Measurements from ENCODE around the gene RELL2.
"Not testable (repeated sequence)": the region's sequence is repeated elsewhere in the genome, so short reads cannot be mapped to it uniquely, and the experiment has no call there.

Gene RELL2, protein sequence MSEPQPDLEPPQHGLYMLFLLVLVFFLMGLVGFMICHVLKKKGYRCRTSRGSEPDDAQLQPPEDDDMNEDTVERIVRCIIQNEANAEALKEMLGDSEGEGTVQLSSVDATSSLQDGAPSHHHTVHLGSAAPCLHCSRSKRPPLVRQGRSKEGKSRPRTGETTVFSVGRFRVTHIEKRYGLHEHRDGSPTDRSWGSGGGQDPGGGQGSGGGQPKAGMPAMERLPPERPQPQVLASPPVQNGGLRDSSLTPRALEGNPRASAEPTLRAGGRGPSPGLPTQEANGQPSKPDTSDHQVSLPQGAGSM

DNA sequence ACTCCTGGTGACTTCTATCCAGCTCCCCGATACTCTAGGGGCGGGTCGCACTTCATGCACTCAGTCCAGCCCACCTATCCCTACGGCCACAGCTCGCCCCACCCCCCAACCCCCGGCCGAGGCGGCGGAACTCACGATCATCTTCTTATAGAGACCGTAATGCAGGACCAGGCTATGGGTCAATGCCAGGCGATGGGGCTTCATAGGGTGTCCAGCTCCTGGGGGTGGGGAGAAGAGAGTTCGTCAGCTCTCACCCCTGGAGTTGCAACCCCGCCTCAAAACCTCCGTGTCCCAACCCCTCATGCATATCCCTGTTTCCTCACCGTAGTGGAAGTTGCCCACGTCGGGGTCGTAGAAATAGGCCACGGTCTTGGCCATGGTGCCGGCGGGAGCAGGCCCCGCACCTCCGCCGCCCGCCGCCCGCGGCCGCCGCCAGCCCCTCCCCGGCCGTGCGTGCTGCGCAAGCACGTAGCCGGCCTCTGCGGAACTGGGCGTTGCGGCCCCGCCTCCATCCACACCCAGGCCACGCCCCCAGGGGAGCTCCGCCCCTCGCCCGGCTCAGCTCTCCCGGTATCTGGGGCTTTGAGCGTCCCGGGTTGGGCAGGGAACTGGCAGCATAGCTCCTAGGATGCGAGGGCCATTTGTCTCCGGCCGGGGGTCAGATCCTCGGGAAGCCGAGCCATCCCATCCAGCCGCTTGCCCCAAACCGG, at the start of gene RELL2, which contains the start of gene HDAC3:
RELL2 (plus strand) TSS at position 585 of the 710 bp plus-strand sequence. CDS start 1,229 bp downstream, outside the sequence.
HDAC3 (minus strand) TSS at position 437 of the 710 bp plus-strand sequence; CDS start at position 378, 59 bp downstream.
- DNase-seq, result peak; percentile 91 to 96

DNA sequence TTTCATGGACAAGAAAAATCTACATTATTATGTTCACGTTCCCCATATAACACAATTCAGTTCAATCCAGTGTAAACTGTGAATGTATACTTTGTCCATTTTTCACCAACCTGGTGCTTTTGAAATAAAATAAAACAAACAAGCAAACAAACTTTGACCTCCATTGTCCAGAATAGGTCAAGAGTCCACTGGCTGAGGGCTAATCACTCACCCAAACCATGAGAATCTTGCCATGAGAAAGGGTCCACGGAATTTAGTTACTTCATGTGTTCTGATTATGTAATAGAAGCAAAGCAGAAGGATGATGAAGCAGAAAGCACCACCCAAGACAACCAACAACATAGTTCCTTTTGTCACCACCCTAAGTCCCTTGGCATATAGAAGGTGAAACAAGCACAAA, 46.7 kb upstream of the RELL2 start:
- DNase-seq, result peak in 1 of 2 experiments; percentile 18
- TF ChIP-seq GATA1 (IDR thresholded peaks at IDR 0.05; ENCODE audit: low read depth, low read length) (no peak), POLR2A (IDR thresholded peaks at IDR 0.05; ENCODE audit: low read length) (no peak)

More for the DNA sequence above, at the start of gene RELL2, which contains the start of gene HDAC3:
- TF ChIP-seq GATA1 (IDR thresholded peaks at IDR 0.05; ENCODE audit: low read depth, low read length) (no peak), POLR2A (IDR thresholded peaks at IDR 0.05; ENCODE audit: low read length) (peak; percentile 90)

DNA sequence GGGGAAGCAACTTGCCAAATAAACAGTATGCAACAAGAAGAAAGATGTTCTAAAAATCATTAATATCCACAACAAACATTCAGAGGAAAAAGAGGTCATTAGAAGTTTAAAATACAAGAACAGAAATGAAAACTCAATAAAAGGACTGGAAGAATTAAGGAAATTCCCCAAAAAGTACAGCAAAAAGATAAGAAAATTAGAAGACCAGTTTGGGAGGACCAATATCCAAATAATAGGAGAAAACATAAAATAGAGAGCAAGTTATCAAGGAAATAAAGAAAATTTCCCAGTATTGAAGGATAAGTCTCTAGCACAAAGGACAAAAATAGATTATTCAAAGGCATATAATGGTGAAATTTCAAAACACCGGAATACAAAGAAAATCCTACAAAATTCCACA, 39.9 kb upstream of the RELL2 start:
- no peak for TF ChIP-seq POLR2A (IDR thresholded peaks at IDR 0.05; ENCODE audit: low read length)
- TF ChIP-seq GATA1 (IDR thresholded peaks at IDR 0.05; ENCODE audit: low read depth, low read length), result no peak
- no peak for DNase-seq

DNA sequence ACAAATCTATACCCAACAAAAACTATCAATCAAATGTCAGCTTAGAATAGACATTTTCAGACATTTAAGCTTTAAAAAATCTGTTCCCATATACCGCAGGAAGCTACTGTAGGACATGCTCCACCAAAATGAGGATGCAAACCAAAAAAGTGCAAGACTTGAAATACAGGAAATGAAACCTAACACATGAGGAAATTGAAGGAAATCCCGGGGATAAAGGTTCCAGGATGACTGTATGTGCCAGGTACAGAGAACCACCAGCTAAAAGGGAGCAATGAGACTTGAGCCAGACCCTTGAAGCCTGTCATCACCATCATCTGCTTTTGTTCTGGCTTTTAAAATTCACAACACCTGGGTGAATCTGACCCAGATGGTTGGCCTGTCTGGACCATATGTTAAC, 39.4 kb upstream of the RELL2 start:
- TF ChIP-seq POLR2A (IDR thresholded peaks at IDR 0.05; ENCODE audit: low read length) (no peak), GATA1 (IDR thresholded peaks at IDR 0.05; ENCODE audit: low read depth, low read length) (no peak)
- DNase-seq, result no peak

DNA sequence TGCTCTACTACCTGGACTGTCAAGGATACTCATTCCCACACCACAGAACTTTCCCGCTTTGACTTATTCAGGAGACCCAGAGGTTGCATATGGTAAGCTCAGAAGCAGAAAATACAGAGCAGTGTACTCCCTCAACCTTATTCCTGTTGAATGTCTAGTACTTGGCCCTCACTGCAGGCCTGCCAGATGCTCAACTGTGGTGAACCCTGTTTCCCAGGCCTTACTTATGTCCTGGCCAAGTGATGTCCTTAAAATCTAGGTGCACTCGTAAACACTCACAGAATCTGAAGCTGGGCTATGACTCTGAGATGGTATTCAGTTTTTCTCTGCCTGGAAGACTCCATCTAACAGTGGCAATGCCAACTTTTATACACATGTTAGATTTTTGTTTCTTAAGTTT, 39.0 kb upstream of the RELL2 start:
- TF ChIP-seq POLR2A (IDR thresholded peaks at IDR 0.05; ENCODE audit: low read length) (no peak), GATA1 (IDR thresholded peaks at IDR 0.05; ENCODE audit: low read depth, low read length) (no peak)
- DNase-seq, result no peak

DNA sequence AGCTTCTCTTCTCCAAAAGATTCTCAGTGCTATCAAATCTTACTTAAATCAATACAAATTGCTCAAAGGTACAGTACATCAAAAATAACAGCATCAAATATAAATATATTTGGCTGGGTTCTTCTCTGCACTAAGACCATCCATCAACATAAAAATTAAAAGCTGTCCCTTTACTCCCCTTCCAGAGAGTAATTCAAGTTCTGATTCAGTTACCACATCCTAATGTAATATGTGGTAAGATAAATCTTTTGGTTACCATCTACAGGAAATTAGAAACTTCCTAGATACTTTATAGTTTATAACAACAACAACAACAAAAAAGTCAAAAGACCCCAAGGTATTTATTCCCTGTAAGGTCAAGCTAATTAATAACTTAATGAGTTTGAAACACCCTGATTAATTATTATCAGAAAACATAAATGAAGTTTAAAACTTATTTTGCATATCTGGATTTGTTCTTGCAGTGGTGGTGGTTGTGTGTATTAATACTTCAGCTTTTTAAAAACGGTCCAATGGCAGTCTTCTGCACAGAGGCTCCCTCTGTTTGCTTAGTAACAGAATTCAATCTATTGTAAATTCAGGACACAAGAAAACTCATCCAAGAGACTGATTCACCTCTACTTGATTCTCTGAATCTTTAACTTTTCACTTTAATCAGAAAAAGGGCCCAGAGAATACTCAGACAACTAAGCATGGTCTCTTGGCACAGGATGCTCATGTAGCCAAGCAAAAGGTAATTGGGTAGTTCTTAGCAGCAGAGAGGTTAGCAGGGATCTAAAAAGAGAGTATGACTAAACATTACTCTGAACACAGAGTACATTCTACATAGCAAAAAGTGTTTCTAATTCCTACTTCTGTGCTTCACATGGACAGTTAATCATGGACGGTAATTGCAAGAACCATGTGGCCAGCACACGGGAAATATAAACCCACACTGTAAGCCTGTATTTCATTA, 38.1 kb upstream of the RELL2 start:
- no peak for TF ChIP-seq GATA1 (IDR thresholded peaks at IDR 0.05; ENCODE audit: low read depth, low read length)
- TF ChIP-seq POLR2A (IDR thresholded peaks at IDR 0.05; ENCODE audit: low read length), result no peak
- no peak for DNase-seq

DNA sequence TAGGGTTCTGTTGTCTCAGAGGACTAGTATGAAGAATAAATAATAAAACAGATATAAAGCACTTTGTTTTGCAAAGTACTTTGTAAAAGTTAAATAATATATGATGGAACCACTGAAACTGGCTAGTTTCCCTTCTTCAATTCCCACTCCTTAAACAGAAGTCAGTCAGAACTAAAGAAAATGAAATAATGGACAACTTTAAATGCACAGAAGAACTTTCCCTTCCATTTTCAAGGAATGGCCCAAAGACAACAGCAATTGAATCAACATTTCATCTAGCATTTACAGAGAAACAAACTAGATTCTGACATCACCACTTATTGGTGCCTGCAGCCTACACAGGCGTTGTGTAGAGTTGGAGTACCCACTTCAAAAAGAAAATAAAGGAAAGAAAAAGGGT, 34.2 kb upstream of the RELL2 start:
- DNase-seq, result no peak
- TF ChIP-seq GATA1 (IDR thresholded peaks at IDR 0.05; ENCODE audit: low read depth, low read length), result no peak
- TF ChIP-seq POLR2A (IDR thresholded peaks at IDR 0.05; ENCODE audit: low read length), result no peak

DNA sequence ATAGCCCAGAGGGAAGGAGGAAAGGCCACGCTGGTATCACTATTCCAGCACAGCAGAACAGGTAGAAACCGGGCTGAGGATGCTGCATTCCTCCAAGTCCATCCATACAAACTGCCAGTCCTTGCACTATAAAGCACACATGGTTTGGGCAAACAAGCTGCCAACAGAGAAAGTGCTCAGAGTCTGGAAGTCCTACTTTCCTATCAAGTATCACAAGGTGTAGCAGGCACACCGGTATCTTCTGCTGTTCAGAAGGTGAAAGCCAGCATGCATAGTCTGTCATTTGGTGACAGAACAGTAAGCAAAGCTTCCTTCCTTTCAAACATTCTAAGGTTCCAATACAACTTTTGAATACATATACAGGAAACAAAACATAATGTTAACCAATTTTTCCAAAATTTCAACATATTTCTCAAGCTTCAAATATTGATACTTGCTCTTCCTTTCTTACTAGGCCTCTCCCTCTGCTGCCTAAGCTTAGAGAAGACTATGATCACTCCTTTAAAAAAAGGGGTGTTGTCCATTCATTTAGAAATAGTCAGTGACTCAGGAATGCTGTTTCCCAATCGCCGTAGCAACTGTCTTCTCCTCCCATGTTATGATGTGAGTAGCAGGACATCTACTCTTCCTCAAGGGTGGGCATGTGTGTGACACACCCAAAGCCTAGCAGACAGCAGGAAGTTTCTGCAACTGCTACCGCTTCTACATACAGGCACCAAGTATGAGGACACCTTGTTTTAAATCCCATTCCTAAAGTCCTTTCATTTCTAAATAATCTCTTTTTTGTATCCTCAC, 32.7 kb upstream of the RELL2 start:
- no peak for TF ChIP-seq GATA1 (IDR thresholded peaks at IDR 0.05; ENCODE audit: low read depth, low read length)
- peak; percentile 6 for TF ChIP-seq POLR2A (IDR thresholded peaks at IDR 0.05; ENCODE audit: low read length)
- peak; percentile 79 to 91 for DNase-seq

DNA sequence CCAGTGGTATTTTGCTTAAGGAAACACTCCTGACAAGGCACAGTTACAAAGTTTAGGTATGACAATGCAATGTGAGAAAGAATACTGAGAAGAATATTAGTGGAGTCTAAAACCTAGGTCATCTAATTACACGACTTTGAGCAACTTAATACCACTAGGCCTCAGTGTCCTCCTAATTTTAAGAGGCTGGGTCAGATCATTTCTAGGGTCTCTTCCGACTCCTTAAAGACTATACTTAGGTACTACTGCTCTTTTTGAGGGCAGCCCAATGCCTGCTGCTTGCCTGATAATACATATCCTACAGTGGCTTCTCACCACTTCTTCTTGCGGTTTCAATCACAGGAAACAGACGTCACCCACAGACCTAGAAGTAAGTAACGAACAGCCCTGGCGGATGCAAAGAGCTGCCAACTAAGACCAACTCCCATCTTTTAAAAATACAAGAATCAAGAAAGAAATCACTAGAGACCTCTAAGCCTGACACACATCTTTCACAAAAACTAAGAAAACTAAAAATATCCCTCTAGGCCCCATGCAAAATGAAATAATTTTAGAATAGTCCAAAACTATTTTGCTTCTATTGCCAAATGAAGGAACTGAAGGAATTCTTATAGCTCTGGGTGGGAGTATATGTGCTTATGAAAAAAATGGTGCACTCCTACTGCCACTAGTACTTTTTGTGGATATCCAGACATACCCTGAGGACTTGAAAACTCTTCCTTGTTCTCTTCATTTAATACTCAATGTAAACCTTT, 31.1 kb upstream of the RELL2 start:
- DNase-seq, result peak; percentile 75 to 87
- no peak for TF ChIP-seq POLR2A (IDR thresholded peaks at IDR 0.05; ENCODE audit: low read length)
- TF ChIP-seq GATA1 (IDR thresholded peaks at IDR 0.05; ENCODE audit: low read depth, low read length), result no peak

DNA sequence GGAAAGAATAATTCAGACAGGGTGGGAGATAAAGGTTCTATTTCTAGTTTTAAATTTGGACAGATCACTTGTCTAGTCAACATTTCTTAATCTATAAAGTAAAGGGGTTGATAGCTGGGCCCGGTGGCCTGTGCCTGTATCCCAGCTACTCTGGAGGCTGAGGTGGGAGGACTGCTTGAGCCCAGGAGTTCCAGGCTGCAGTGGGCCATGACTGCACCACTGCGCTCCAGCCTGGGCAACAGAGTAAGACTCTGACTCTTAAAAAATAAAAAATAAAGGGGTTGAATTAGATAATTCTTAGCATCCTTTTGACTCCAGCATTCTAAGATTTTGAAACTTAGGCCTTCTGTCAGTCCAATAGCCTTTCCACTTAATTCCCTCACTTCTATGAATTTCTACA, 28.8 kb upstream of the RELL2 start:
- TF ChIP-seq POLR2A (IDR thresholded peaks at IDR 0.05; ENCODE audit: low read length) (no peak), GATA1 (IDR thresholded peaks at IDR 0.05; ENCODE audit: low read depth, low read length) (no peak)
- no peak for DNase-seq

DNA sequence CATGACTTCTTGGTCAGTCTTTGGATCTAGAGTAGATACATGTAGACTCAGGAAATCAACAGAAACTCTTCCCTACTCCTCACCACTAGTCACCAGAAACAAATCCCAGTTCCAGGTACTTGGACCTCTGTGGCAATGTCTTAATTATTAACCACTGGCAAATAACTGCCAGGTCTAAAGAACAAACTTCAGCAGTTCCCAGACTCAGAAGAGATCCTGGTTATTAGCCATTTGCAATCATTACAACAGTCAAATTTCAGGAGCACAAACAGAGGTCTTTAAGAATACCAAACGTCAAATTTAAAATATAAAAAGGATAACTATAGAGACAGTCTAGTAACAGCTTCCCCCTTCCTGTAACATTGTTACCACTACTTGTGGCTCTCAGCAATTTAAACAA, 28.2 kb upstream of the RELL2 start:
- DNase-seq, result no peak
- TF ChIP-seq POLR2A (IDR thresholded peaks at IDR 0.05; ENCODE audit: low read length) (no peak), GATA1 (IDR thresholded peaks at IDR 0.05; ENCODE audit: low read depth, low read length) (no peak)

DNA sequence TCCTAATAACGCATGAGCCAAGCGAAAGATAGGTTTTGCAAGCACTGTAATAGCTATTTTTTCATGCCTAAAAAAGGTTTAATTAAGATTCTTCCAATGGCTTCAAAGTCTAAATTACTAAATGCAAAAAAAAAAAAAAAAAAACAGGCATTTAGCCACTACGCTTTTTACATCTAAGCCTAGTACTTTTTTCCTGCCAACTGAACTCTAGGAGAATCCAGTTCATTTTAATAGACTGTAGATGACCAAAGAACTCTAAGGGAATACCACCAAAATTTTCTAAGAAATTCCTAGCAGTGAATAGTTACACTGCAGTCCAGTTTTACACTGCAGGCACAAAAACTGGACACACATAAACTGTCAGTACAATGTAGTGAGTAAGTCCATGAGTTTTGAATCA, 27.8 kb upstream of the RELL2 start:
- DNase-seq, result no peak
- TF ChIP-seq GATA1 (IDR thresholded peaks at IDR 0.05; ENCODE audit: low read depth, low read length), result no peak
- no peak for TF ChIP-seq POLR2A (IDR thresholded peaks at IDR 0.05; ENCODE audit: low read length)

DNA sequence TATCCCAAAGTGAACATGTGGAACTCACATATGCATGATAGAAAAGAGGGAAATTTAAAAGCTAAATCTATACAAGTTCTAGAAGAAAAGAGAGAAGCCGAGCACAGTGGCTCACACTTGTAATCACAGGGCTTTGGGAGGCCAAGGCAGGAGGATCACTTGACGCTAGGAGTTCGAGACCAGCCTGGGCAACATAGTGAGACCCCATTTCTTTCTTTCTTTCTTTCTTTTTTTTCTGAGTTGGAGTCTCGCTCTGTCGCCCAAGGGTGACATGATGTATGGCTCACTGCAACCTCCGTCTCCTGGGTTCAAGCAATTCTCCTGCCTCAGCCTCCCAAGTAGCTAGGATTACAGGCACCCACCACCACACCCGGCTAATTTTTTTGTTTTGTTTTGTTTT, 26.9 kb upstream of the RELL2 start:
- DNase-seq, result not testable (repeated sequence)

All from erythroblast (primary cell).